Activated naive CD4-positive, alpha-beta T cell treated with anti-CD3 and anti-CD28 coated beads, Interleukin-2, amount 50 U/mL, for 72 hours (primary cell): ENCODE results near the gene HPGDS. TPM values are rescaled to one million over a fixed set of nuclear protein-coding genes. Genes with fewer than 3 reads are reported as not detected.

Experiments used
- ATAC-seq, 2 donors: fragments of 150-1000 bp; cut with Tn5 transposase; 2 replicates each; pipeline ENCODE4 v1.10.0; 2021; ENCODE audit warnings: mild to moderate bottlenecking in 2 of 2, moderate library complexity in 2 of 2
- DNase-seq, 2 donors: peaks; one replicate each; pipeline ENCODE4 v3.0.0; 2021 to 2022; ENCODE audit warnings: low spot score in 2 of 2
- H3K27ac Mint-ChIP-seq, 2 donors: one replicate each; pipeline ENCODE4 v1.8.0; 2022; ENCODE audit warnings: mild to moderate bottlenecking in 2 of 2, mixed read lengths in 2 of 2
- H3K36me3 Mint-ChIP-seq, 2 donors: one replicate each; pipeline ENCODE4 v1.8.0; 2022; ENCODE audit warnings: mixed read lengths in 2 of 2
- H3K9me3 Mint-ChIP-seq, 2 donors: one replicate each; pipeline ENCODE4 v1.8.0; 2022; ENCODE audit warnings: mixed read lengths in 2 of 2
- total RNA-seq, 2 donors: library from RNA; stranded (reverse); gene quantifications; one replicate each; pipeline ENCODE4 v1.2.3, GENCODE V29; 2022

Gene HPGDS
- total RNA-seq, 2 donors from 2014 or later = 0.19 TPM; not detected in 1

DNA sequence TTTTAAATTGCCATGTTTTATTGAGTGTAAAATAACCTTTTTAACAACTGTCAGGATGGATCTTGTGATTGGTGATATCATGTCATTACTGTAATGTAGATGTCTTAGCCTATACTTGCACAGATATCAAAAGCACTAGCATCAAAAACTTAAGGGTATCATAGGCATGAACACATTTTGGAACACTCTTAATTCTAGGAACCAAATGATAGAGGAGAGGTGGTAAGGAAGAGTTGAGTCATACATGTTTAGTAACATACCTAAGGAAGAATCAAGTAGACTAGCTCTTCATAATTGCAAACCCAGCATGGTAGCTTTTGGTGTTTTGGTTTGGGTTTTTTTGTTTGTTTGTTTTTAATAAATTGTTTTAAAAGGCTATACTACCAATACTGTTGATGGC lies 91.5 kb downstream of the HPGDS start:
- peak in 1 of 2 donors; percentile 73 for ATAC-seq
- no peak for DNase-seq
- Mint-ChIP-seq H3K36me3 (peaks cover 8 to 14% of the 10 kb centered on the region in 2 donors), H3K27ac (no peak overlapping the region), H3K9me3 (no peaks in the 10 kb centered on the region)

Other genes starting within 250 kb of the HPGDS start
- gene SMARCAD1, start 135.0 kb downstream of the HPGDS start, total RNA-seq = 10 to 100 TPM; 22.2 to 38.3 TPM
- 10 to 100 TPM; 18.6 to 21.8 TPM for gene PDLIM5, start 109.1 kb upstream of the HPGDS start, total RNA-seq